NCI-H748 (cell line): Measurements from ENCODE around the gene TRABD2B.

ENCODE experiments used
- DNase-seq: peaks from one replicate; lab custom pipeline; 2025; ENCODE audit not compliant: unreplicated experiment; lab: John Stamatoyannopoulos, UW

Gene TRABD2B

GRCh38 chr1:47711848-47712492 is 285.2 kb downstream of the TRABD2B start:
- peak; percentile 39 for DNase-seq

- DNase-seq, result no peak
Observed at GRCh38 chr1:47711184-47711847, 285.9 kb downstream of the TRABD2B start.
